ENCODE results near the gene TERB1.

Gene TERB1

GRCh38 chr16:66741950-66742808, 59.2 kb downstream of the TERB1 start:
- DNase-seq = no peak

- no peak for DNase-seq
Measured at GRCh38 chr16:66741169-66741900, 60.0 kb downstream of the TERB1 start.

GRCh38 chr16:66740533-66740932, 60.9 kb downstream of the TERB1 start:
- no peak for DNase-seq

DNA sequence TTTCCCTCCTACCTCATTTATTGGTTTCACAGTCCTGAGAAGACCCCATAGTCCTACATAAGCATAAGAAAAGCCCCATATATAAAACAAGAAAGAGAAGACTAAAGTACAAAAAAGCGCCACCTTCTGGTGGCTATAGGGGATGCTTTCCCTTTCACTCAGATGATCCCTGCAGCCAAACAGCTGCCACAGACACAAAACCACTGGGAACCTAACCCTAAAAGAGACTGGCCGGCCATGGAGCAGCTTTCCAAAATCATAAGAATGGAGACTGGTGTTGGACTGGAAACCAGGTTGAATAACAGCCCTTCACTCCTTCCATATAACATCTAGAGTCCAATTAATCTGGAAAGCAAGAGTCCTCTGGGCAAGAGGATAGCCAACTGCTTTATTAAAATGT, 61.4 kb downstream of the TERB1 start:
- no peak for DNase-seq

DNA sequence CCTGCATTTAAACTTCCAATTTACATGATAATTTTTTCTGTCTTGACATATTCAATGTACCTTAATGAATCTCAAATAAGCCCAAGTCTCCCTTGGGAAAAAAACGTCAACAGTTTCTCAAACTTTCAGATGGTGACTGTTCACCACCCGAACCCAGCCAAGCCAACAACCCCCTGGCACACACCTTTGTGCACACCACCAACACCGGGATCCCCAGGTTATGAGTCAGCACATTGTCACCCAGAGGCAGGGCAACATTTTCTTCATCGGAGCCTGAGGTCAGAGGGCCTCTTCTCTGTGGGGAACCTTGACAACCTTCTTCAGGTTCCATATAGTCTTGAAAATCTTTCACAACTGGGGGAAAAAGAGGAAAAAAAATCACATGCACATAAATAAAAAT, 65.5 kb downstream of the TERB1 start:
- no peak for DNase-seq

- DNase-seq = no peak
Measured at GRCh38 chr16:66731101-66731500, 70.3 kb downstream of the TERB1 start.

- peak; percentile 16 for DNase-seq
Measured at GRCh38 chr16:66728804-66729203, 72.6 kb downstream of the TERB1 start.

DNA sequence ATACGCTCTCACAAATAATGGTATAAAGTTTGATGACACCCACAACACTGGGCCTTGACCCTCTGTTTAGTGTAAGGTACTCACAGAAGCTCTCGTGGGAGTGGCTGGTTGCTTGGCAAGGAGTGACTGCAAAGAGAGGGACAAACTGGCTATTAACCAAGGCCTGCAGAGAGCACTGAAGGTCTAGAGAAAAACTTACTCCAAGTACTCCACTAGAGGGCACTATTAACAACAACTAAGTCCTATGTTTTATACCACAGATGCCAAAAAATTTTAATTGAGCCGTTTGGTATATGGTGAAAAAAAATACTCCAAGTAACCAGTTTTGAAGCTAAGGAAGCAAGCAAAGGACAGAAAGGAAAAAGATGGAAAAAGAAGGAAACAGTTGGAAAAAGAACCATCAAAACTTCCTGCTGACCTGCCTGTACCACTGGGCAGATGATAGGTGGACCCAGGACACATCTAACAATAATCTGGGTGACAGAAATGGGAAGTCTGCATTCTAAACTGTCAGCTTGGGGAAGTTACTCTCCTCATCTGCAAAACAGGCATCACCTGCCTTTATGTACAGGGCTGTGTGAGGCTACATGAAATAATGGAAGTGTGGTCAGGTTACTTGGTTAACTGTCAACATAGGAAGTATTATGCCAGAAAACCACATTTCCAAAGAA, 73.1 kb downstream of the TERB1 start:
- DNase-seq = peak; percentile 33

- DNase-seq = no peak
Measured at GRCh38 chr16:66720766-66721165, 80.6 kb downstream of the TERB1 start.

DNA sequence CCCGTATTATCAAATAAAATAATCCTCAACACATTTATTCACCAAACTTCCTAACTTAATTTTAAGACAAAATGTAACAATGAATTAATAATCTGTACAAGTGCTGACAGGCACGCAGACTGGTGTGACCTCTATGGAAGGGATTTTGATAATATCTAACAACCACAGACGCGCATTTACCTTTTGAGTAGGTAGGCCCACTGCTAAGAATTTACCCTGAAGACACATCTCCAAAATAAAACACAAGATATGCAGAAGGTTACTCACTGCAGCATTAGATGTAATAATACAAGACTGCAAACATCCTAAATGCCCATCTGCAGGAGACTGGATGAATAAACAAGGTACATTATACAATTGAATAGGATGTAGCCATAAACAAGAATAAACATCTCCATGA, 82.1 kb downstream of the TERB1 start:
- no peak for DNase-seq

GRCh38 chr16:66717776-66718175, 83.6 kb downstream of the TERB1 start:
- no peak for DNase-seq

DNA sequence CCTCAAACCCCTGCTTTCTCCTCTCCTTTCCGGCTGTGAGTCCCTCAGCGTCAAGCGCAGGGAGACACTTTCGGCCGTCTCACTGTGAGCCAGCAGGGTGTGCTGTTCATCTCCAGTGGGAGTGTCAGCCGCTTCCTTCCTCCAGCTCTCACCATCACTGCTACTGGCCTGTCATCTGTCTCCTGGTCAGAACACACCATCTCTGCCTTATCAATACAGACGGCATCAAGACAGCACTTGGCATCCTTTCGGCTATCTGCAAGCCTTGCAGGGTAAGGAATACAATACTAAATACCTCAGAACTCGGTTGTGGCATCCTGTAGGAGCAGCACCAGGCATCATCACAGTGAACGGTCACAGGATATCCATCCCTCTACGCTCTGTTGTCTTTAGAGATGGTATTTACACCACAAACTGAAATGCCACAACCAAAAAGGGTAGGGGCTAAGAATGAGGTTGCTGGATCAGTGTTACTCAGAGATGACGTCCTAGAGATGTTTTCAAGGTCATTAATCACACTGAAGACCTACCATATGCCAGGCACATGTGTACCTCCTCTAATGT, 84.2 kb downstream of the TERB1 start:
- DNase-seq = no peak

- peak; percentile 4 for DNase-seq
Measured at GRCh38 chr16:66714654-66715307, 86.6 kb downstream of the TERB1 start.

DNA sequence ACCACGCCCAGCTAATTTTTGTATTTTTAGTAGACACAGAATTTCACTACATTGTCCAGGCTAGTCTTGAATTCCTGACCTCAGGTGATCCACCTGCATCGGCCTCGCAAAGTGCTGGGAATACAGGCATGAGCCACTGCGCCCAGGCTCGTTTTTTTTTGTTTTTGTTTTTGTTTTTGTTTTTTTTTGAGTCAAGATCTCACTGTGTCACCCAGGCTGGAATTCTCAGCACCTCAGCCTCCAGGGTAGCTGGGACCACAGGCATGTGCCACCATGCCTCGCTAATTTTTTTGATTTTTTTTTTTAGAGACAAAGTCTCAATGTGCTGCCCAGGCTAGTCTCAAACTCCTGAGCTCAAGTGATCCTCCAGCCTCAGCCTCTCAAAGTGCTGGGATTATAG, 87.3 kb downstream of the TERB1 start:
- no peak for DNase-seq

DNA sequence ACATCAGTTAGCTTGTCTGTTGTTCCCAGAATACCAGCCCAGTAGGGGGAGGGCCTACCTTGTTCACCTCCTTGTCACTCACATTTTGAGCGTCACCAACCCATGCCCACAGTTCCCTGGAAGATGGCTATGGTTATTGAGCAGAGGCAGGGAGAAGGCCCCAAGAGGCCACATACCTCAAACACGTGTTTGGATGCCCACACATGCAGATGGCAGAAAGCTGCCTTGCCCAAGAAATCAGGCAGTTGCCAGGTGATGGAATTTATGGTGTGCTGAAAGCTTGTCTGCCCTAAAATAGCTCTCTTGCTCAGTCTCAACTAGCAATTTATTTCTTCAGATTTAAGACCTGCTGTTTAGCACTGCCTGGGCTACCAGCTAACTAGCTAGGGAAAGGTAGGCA, 88.3 kb downstream of the TERB1 start:
- no peak for DNase-seq

GRCh38 chr16:66712512-66712911, 88.9 kb downstream of the TERB1 start:
- no peak for DNase-seq

- DNase-seq = no peak
Measured at GRCh38 chr16:66711581-66711980, 89.8 kb downstream of the TERB1 start.

DNA sequence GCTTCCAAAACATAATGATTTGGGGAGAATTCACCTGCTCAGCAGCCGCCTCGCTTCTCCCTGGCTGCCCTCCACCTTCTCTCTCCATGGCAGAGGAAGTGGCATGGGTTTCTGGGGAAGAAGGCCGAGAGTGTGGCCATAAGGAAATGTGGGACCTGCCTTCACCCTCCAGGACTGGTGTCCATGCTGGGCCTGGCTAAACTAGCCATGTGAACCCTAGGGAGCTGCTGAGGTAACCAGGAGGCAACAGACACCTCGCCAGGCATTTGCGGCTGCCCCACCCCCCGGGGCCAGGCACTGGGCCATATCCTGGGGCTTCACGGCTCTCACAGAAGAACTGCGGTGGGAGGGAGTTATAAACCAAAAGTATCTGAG, 94.9 kb downstream of the TERB1 start:
- DNase-seq = no peak

DNA sequence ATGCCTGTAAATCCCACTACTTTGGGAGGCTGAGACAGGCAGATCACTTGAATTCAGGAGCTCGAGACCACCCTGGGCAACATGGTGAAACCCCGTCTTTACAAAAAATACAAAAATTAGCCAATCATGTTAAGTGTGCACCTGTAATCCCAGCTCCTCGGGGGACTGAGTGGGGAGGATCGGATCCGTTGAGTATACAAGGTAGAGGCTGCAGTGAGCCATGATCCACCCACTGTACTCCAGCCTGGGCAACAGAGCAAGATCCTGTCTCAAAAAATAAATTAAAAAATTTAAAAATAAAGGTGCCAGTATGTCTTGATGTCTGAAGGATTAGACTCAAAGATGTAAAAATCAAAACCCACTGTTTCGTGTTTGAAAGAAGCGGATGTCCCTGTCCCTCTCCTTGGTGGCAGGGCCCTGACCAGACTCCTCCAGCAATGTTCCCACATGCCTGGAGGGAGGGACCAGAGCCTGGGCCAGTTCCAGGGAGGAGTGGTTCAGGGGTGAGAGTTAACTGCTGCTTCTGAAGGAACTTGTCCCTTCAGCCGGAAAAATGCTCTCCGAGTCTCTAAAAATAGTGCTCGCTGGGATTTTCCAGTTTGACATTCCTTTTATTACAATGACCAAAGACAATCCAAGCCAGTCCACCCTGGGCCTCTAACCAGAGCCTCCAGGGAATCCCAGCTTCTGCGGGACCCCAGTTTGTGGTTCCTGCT, 95.4 kb downstream of the TERB1 start:
- DNase-seq = no peak

All from DMS79 treated with DMSO at 0.1 percent for 48 hours (cell line).